CD4-positive, alpha-beta memory T cell (primary cell): ENCODE data around the gene DTX1. TPM values are rescaled to one million over a fixed set of nuclear protein-coding genes. Genes with fewer than 3 reads are reported as not detected.
A peak's percentile ranks its signal among the peaks of the same experiment; 100 is the strongest.

Experiments
- CTCF ChIA-PET: fragments of 350-600 bp; sonication (Branson Sonifier 250); formaldehyde crosslinking; loops from one replicate; lab custom pipeline; 2021; ENCODE audit warnings: inconsistent platforms; ENCODE audit not compliant: partially characterized antibody; lab: Charles Lee
- POLR2A ChIA-PET: fragments of 350-600 bp; sonication (Branson Sonifier 250); formaldehyde crosslinking; loops from one replicate; lab custom pipeline; 2021; ENCODE audit not compliant: partially characterized antibody; lab: Charles Lee
- DNase-seq, 5 donors: peaks; one replicate each; pipeline versions ENCODE4 v3.0.0 to v3.0.0-alpha.2; 2020 to 2022; ENCODE audit warnings: mixed read lengths in 1 of 5
- H3K27ac ChIP-seq: one replicate; pipeline ENCODE4 v1.7.0; 2013; ENCODE audit warnings: low read depth, low read length
- H3K27me3 ChIP-seq: 2 replicates; pipeline ENCODE4 v1.7.0; 2013; ENCODE audit warnings: mild to moderate bottlenecking, low read length, moderate library complexity; ENCODE audit not compliant: insufficient read depth
- H3K36me3 ChIP-seq: 2 replicates; pipeline ENCODE4 v1.7.0; 2013; ENCODE audit warnings: mild to moderate bottlenecking, low read length, moderate library complexity; ENCODE audit not compliant: insufficient read depth
- H3K4me1 ChIP-seq: 2 replicates; pipeline ENCODE4 v1.7.0; 2013; ENCODE audit warnings: mild to moderate bottlenecking, low read length, moderate library complexity; ENCODE audit not compliant: insufficient read depth
- H3K4me3 ChIP-seq, 2 donors: one replicate each; pipeline ENCODE4 v1.7.0; 2013; ENCODE audit warnings: low read length in 2 of 2, mild to moderate bottlenecking in 1 of 2
- H3K9me3 ChIP-seq, 2 donors: one replicate each; pipeline ENCODE4 v1.7.0; 2013; ENCODE audit warnings: low read length in 2 of 2, control low read depth in 1 of 2; ENCODE audit not compliant: control insufficient read depth in 1 of 2
- H3K27ac Mint-ChIP-seq, 7 donors: one replicate each; pipeline ENCODE4 v1.8.0; 2020 to 2021; ENCODE audit warnings: mixed read lengths in 7 of 7, mild to moderate bottlenecking in 6 of 7, inconsistent platforms in 3 of 7, moderate library complexity in 3 of 7
- H3K27me3 Mint-ChIP-seq, 2 donors: one replicate each; pipeline ENCODE4 v1.8.0; 2020 to 2021; ENCODE audit warnings: mixed read lengths in 2 of 2
- H3K36me3 Mint-ChIP-seq, 2 donors: one replicate each; pipeline ENCODE4 v1.8.0; 2020 to 2021; ENCODE audit warnings: mixed read lengths in 2 of 2, inconsistent platforms in 1 of 2, mild to moderate bottlenecking in 1 of 2
- H3K4me1 Mint-ChIP-seq, 4 donors: one replicate each; pipeline ENCODE4 v1.8.0; 2020 to 2021; ENCODE audit warnings: mixed read lengths in 4 of 4, mild to moderate bottlenecking in 1 of 4
- H3K4me3 Mint-ChIP-seq, 8 donors: one replicate each; pipeline ENCODE4 v1.8.0; 2020 to 2021; ENCODE audit warnings: mixed read lengths in 8 of 8, mild to moderate bottlenecking in 7 of 8, moderate library complexity in 6 of 8, inconsistent platforms in 3 of 8
- H3K9me3 Mint-ChIP-seq, 8 donors: one replicate each; pipeline ENCODE4 v1.8.0; 2020 to 2021; ENCODE audit warnings: mixed read lengths in 8 of 8, mild to moderate bottlenecking in 5 of 8, inconsistent platforms in 3 of 8, moderate library complexity in 1 of 8
- intact Hi-C: fragments of 100-400 bp; cut with micrococcal nuclease; formaldehyde crosslinking; loops from one replicate; pipeline ENCODE4 v1.15.1; 2023
- polyA plus RNA-seq, 2 donors: library from polyadenylated mRNA; unstranded; fragments of 300-500 nt; fragmentation: Illumina TruSeq; gene quantifications; one replicate each; pipeline ENCODE4 v1.2.3, GENCODE V29; 2021
- total RNA-seq, 2 experiments: library from RNA; stranded (reverse); gene quantifications; one replicate each; pipeline ENCODE4 v1.2.3, GENCODE V29; 2021

Gene DTX1
- total and polyA plus RNA-seq, 4 experiments from 2014 or later, result 0.30 to 7.5 (median 5.5) TPM

DNA sequence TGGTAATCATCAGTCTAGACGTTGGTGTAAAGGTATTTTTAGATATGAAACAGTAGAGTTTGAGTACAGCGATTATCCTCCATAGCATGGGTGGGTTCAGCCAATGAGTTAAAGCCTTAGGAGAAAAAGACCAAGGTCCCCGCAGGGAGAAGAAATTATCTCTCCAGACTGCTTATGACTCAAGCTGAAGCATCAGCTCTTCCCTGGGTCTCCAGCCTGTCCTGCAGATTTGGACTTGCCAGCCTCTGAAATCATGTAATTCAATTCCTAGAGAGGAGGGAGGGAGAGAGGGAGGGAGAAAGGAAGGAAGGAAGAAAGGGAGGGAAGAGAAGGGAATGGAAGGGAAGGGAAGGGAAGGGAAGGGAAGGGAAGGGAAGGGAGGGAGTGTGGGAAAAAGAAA, 12.0 kb upstream of the DTX1 start:
- no peak for DNase-seq
- Histone ChIP-seq H3K27ac (no peak overlapping the region), H3K9me3 (no peaks in the 10 kb centered on the region), H3K36me3 (no peaks in the 10 kb centered on the region), H3K4me3 (no peak overlapping the region), H3K4me1 (peaks cover 8% of the 10 kb centered on the region), H3K27me3 (no peaks in the 10 kb centered on the region)
- ChIA-PET POLR2A (no interaction called here), CTCF (interaction anchor here (1.2 to 10.3 kb wide), 2 partner anchors 56 to 130 kb away, joined by 6 to 139 read pairs; no protein-coding TSS in a partner anchor)
- Mint-ChIP-seq H3K4me1 (peaks cover 4 to 11% (median 6%) of the 10 kb centered on the region in 4 donors), H3K4me3 (no peak overlapping the region), H3K27ac (peak overlapping the region in 1 of 7 donors; percentile 52), H3K27me3 (peaks cover 3 to 6% of the 10 kb centered on the region in 2 donors), H3K9me3 (peaks cover 0 to 1% (median 0%) of the 10 kb centered on the region in 8 donors), H3K36me3 (no peaks in the 10 kb centered on the region)
- intact Hi-C loops, result no loop called here

DNA sequence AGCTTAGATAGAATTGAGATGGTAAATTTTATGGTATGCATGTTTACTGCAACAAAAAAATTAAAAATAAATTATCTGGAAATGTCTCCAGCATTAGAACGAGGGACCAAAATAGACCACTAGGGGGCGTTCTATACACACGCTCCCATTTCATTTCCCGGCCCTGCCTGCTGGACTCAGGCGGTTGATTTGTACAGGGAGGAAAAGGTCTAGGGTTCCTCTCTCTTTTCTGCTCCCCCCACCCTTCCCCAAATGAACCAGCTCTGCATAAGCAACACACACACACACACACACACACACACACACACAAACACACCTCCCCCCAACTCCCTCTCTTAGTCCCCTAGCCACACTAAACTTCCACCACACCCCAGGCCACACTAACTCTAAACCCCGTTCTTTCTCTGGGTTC, 7.8 kb upstream of the DTX1 start:
- Histone ChIP-seq H3K4me3 (no peak overlapping the region), H3K36me3 (no peaks in the 10 kb centered on the region), H3K27me3 (no peaks in the 10 kb centered on the region), H3K27ac (no peak overlapping the region), H3K4me1 (peaks cover 8% of the 10 kb centered on the region), H3K9me3 (no peaks in the 10 kb centered on the region)
- CTCF ChIA-PET, result interaction anchor here (0.6 to 10.3 kb wide), 31 partner anchors 10 to 197 kb away, joined by 3 to 139 read pairs (median 4); partner anchors contain the start of gene OAS2
- Mint-ChIP-seq H3K4me1 (peaks cover 8 to 28% (median 17%) of the 10 kb centered on the region in 4 donors), H3K4me3 (peak overlapping the region in 1 of 8 donors; percentile 52), H3K27ac (peak overlapping the region in 3 of 7 donors; percentile 14 to 65 (median 27)), H3K36me3 (no peaks in the 10 kb centered on the region), H3K9me3 (peaks cover 0 to 1% (median 0%) of the 10 kb centered on the region in 8 donors), H3K27me3 (peaks cover under 1 to 1% of the 10 kb centered on the region in 2 donors)
- POLR2A ChIA-PET, result no interaction called here
- peak; percentile 58 to 73 (median 67) for DNase-seq
- intact Hi-C loops, result loop anchor here (1.0 to 5.0 kb wide), 6 partner anchors 50 to 376 kb away; no protein-coding TSS in a partner anchor

DNA sequence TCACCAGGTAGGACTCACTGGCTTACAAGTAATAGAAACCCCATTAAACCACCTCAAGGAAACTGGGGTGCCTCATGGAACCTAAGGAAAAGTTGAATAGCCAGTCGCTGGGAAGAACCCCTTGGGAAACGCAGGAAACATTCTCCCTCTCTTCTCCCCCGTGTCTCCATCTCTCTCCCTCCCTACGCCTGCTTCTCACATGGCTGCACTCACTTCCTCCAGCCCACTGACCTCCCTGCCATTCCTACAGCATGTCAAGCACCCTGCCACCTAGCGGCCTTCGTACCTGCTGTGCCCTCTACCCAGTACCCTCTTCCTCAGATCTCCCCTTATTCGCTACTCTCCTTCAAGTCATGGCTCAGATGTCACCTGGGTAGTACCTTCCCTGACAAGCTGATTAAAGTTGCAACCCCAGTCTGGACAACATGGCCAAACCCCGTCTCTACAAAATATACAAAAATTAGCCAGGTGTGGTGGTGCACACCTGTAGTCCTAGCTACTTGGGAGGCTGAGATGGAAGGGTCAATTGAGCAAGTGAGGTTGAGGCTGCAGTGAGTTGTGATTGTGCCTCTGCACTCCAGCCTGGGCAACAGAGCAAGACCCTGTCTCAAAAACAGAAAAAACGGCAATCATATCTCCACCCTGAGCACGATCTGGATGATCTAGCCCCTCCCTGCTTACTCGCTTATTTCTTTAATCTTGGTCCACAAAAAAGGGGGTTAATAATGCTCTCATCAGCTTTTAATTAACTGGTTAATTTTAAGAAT, 6.4 kb upstream of the DTX1 start:
- Mint-ChIP-seq H3K27me3 (peaks cover 0 to 1% of the 10 kb centered on the region in 2 donors), H3K4me3 (no peak overlapping the region), H3K4me1 (peaks cover 11 to 35% (median 23%) of the 10 kb centered on the region in 4 donors), H3K9me3 (no peaks in the 10 kb centered on the region), H3K27ac (peak overlapping the region in 1 of 7 donors; percentile 40), H3K36me3 (no peaks in the 10 kb centered on the region)
- DNase-seq, result no peak
- ChIA-PET POLR2A (interaction anchor here (0.8 kb wide), 1 partner anchor 53 kb away, joined by 3 read pairs; no protein-coding TSS in a partner anchor), CTCF (interaction anchor here (0.9 to 10.3 kb wide), 8 partner anchors 20 to 150 kb away, joined by 3 to 139 read pairs (median 5); no protein-coding TSS in a partner anchor)
- H3K27me3 ChIP-seq, result no peaks in the 10 kb centered on the region
- H3K27ac ChIP-seq, result no peak overlapping the region
- no peaks in the 10 kb centered on the region for H3K36me3 ChIP-seq
- H3K4me3 ChIP-seq, result no peak overlapping the region
- H3K9me3 ChIP-seq, result no peaks in the 10 kb centered on the region
- intact Hi-C loops, result loop anchor here (2.0 to 5.0 kb wide), 2 partner anchors 262 to 375 kb away; no protein-coding TSS in a partner anchor
- H3K4me1 ChIP-seq, result peaks cover 12% of the 10 kb centered on the region

DNA sequence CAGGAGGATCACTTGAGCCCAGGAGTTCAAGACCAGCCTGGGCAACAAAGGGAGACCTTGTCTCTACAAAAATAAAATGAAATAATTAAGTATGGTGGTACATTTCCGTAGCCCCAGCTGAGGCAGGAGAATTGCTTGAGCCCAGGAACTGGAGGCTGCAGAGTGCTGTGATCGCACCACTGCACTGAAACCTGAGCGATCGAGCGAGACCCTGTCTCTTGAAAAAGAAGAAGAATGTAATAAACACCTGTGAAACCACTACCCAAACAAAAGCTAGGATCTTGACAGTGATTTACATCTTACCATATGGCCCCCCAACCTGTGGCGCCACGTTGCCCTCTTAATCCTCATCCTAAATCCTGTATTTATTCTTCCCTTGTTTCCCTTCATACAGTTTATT, 5.7 kb upstream of the DTX1 start:
- Histone ChIP-seq H3K4me1 (peaks cover 16% of the 10 kb centered on the region), H3K9me3 (no peaks in the 10 kb centered on the region), H3K36me3 (no peaks in the 10 kb centered on the region), H3K27me3 (no peaks in the 10 kb centered on the region), H3K4me3 (no peak overlapping the region), H3K27ac (no peak overlapping the region)
- ChIA-PET POLR2A (interaction anchor here (0.8 kb wide), 1 partner anchor 53 kb away, joined by 3 read pairs; no protein-coding TSS in a partner anchor), CTCF (interaction anchor here (0.9 to 10.3 kb wide), 6 partner anchors 20 to 150 kb away, joined by 3 to 139 read pairs (median 8); no protein-coding TSS in a partner anchor)
- Mint-ChIP-seq H3K36me3 (no peaks in the 10 kb centered on the region), H3K4me1 (peaks cover 11 to 40% (median 26%) of the 10 kb centered on the region in 4 donors), H3K27me3 (no peaks in the 10 kb centered on the region), H3K27ac (no peak overlapping the region), H3K4me3 (no peak overlapping the region), H3K9me3 (no peaks in the 10 kb centered on the region)
- intact Hi-C loops, result no loop called here
- DNase-seq, result no peak

DNA sequence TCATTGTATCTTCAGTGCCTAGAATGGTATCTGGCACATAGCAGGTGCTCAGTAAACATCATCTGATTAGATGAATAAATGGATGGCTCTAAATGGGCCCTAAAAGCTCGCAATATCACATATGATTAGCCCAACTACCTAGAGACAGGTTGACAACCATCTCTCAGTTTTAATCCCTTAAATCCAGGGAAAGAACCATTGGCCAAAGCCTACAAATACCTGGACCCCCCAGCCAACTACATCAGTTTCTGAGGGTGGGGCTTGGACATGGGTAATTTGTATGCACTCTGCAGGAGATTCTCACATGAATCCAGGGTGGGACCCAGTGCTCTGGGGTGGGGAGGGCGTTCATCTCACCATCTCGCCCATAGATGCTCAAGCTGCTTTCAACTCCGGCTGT, 4.8 kb upstream of the DTX1 start:
- intact Hi-C loops, result no loop called here

DNA sequence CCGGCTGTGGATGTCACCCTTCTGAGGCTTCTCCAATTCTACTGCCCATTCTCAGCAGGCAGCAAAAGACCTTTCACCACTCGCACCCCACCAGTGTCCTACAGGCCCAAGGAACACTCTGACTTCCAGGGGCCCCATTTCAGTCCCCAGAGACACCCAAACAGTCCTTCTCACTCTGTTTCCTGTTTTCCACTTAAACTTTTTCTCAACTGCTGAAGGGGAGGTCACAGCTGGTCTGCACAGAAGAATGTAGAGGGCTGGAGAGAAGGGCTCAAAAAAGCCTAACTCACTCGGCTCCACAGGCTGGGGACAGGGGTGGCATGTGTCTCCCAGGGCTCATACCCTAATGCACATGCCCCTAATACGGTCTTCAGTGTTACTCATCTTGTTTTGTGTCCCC, 4.2 kb upstream of the DTX1 start:
- Mint-ChIP-seq H3K9me3 (no peaks in the 10 kb centered on the region), H3K36me3 (no peaks in the 10 kb centered on the region), H3K27me3 (no peaks in the 10 kb centered on the region), H3K4me3 (no peak overlapping the region), H3K27ac (peak overlapping the region in 2 of 7 donors; percentile 8 to 24), H3K4me1 (peaks cover 13 to 47% (median 32%) of the 10 kb centered on the region in 4 donors)
- ChIA-PET POLR2A (no interaction called here), CTCF (interaction anchor here (2.5 to 10.3 kb wide), 2 partner anchors 48 to 122 kb away, joined by 12 to 139 read pairs; no protein-coding TSS in a partner anchor)
- intact Hi-C loops, result no loop called here
- H3K9me3 ChIP-seq, result no peaks in the 10 kb centered on the region
- peaks cover 22% of the 10 kb centered on the region for H3K4me1 ChIP-seq
- no peaks in the 10 kb centered on the region for H3K27me3 ChIP-seq
- DNase-seq, result no peak
- H3K27ac ChIP-seq, result no peak overlapping the region
- H3K36me3 ChIP-seq, result no peaks in the 10 kb centered on the region
- no peak overlapping the region for H3K4me3 ChIP-seq

More for the DNA sequence above, 4.8 kb upstream of the DTX1 start:
- Histone ChIP-seq H3K4me1 (peaks cover 22% of the 10 kb centered on the region), H3K27ac (no peak overlapping the region), H3K9me3 (no peaks in the 10 kb centered on the region), H3K36me3 (no peaks in the 10 kb centered on the region), H3K27me3 (no peaks in the 10 kb centered on the region), H3K4me3 (no peak overlapping the region)
- Mint-ChIP-seq H3K4me1 (peaks cover 13 to 47% (median 32%) of the 10 kb centered on the region in 4 donors), H3K9me3 (no peaks in the 10 kb centered on the region), H3K36me3 (no peaks in the 10 kb centered on the region), H3K27ac (no peak overlapping the region), H3K27me3 (no peaks in the 10 kb centered on the region), H3K4me3 (no peak overlapping the region)
- CTCF ChIA-PET, result interaction anchor here (1.3 to 10.3 kb wide), 3 partner anchors 49 to 151 kb away, joined by 5 to 139 read pairs (median 12); no protein-coding TSS in a partner anchor
- POLR2A ChIA-PET, result no interaction called here
- DNase-seq, result no peak
